Hepatocyte (in vitro differentiated cells): ENCODE data around the gene PHLPP1. TPM values are rescaled to one million over a fixed set of nuclear protein-coding genes. Genes with fewer than 3 reads are reported as not detected.

Experiments
- DNase-seq: peaks from one replicate; pipeline ENCODE4 v3.0.0-alpha.2; 2016; ENCODE audit warnings: low spot score
- H2AFZ ChIP-seq: fragments of 200-600 bp; sonication (generic); 2 replicates; pipeline ENCODE4 v1.6.0; 2016; ENCODE audit warnings: antibody characterized with exemption, mild to moderate bottlenecking
- H3K27ac ChIP-seq: fragments of 200-600 bp; sonication (generic); 2 replicates; pipeline ENCODE4 v1.5.1; 2016; ENCODE audit warnings: mild to moderate bottlenecking
- H3K27me3 ChIP-seq: fragments of 200-600 bp; sonication (generic); 2 replicates; pipeline ENCODE4 v1.6.1; 2016
- H3K36me3 ChIP-seq: fragments of 200-600 bp; sonication (generic); replicated peaks from 2 replicates; pipeline ENCODE4 v1.5.1; 2016; ENCODE audit warnings: low read depth; ENCODE audit not compliant: insufficient read depth
- H3K4me1 ChIP-seq: fragments of 200-600 bp; sonication (generic); 2 replicates; pipeline ENCODE4 v1.5.1; 2016; ENCODE audit warnings: mild to moderate bottlenecking, moderate library complexity; ENCODE audit not compliant: insufficient read depth
- H3K4me2 ChIP-seq: fragments of 200-600 bp; sonication (generic); 2 replicates; pipeline ENCODE4 v1.6.0; 2016
- H3K4me3 ChIP-seq: fragments of 200-600 bp; sonication (generic); 2 replicates; pipeline ENCODE4 v1.5.1; 2016; ENCODE audit warnings: mild to moderate bottlenecking
- H3K79me2 ChIP-seq: fragments of 200-600 bp; sonication (generic); 2 replicates; pipeline ENCODE4 v1.6.0; 2017; ENCODE audit warnings: mild to moderate bottlenecking
- H3K9me2 ChIP-seq: fragments of 200-600 bp; sonication (generic); replicated peaks from 2 replicates; pipeline ENCODE4 v1.6.0; 2017; ENCODE audit warnings: mild to moderate bottlenecking; ENCODE audit not compliant: insufficient read depth
- H3K9me3 ChIP-seq: fragments of 200-600 bp; sonication (generic); 2 replicates; pipeline ENCODE4 v1.5.1; 2016; ENCODE audit warnings: low read depth, mild to moderate bottlenecking
- H4K20me1 ChIP-seq: fragments of 200-600 bp; sonication (generic); 2 replicates; pipeline ENCODE4 v1.6.0; 2016; ENCODE audit warnings: mild to moderate bottlenecking; ENCODE audit not compliant: insufficient read depth, poor library complexity, severe bottlenecking
- EZH2 ChIP-seq: fragments of 200-600 bp; sonication (generic); IDR thresholded peaks from 2 replicates; pipeline ENCODE4 v1.6.1; 2016; ENCODE audit warnings: antibody characterized with exemption, mild to moderate bottlenecking, borderline replicate concordance
- EZH2phosphoT487 ChIP-seq: fragments of 200-600 bp; sonication (generic); IDR thresholded peaks from one replicate; pipeline ENCODE4 v1.6.1; 2018; ENCODE audit warnings: antibody characterized with exemption, mild to moderate bottlenecking, low read depth, moderate library complexity; ENCODE audit not compliant: unreplicated experiment, severe bottlenecking
- WGBS: methylation state at CpG from one replicate; pipeline ENCODE4 v1.1.6; 2016; ENCODE audit warnings: low lambda C conversion rate; ENCODE audit errors: missing lambda C conversion rate; 5-methylcytosine and 5-hydroxymethylcytosine counted together
- polyA plus RNA-seq: library from polyadenylated mRNA; unstranded; fragments of >200 nt; fragmentation: Nextera tagmentation; extraction: Ambion mirVana; gene quantifications from 2 replicates; pipeline ENCODE4 v1.2.1, GENCODE V29; 2016
- total RNA-seq: library from RNA; depleted of rRNA; stranded (reverse); fragments of >200 nt; gene quantifications from 2 replicates; pipeline ENCODE4 v1.2.3, GENCODE V29; 2014
- TF ChIP-seq, protein P1 (sequence below): fragments of 200-600 bp; sonication (generic); IDR thresholded peaks from 2 replicates; pipeline ENCODE4 v1.5.1; 2016; ENCODE audit warnings: antibody characterized with exemption, mild to moderate bottlenecking; ENCODE audit not compliant: poor library complexity

The PHLPP1 gene
- total and polyA plus RNA-seq, 2 experiments from 2014 or later = 7.3 to 14.3 TPM

GRCh38 chr18:62812876-62813275 lies 97.5 kb downstream of the PHLPP1 start:
- Histone ChIP-seq H3K27ac (peak overlapping the region; percentile 90), H3K4me1 (peaks cover 44% of the 10 kb centered on the region), H4K20me1 (no peaks in the 10 kb centered on the region), H3K79me2 (peaks cover 54% of the 10 kb centered on the region), H2AFZ (no peak overlapping the region), H3K27me3 (no peaks in the 10 kb centered on the region), H3K36me3 (no peaks in the 10 kb centered on the region), H3K4me3 (no peak overlapping the region), H3K4me2 (peak overlapping the region; percentile 40), H3K9me3 (no peaks in the 10 kb centered on the region), H3K9me2 (no peaks in the 10 kb centered on the region)
- no peak for DNase-seq
- TF ChIP-seq EZH2phosphoT487 = no peak
- TF ChIP-seq, protein P1, sequence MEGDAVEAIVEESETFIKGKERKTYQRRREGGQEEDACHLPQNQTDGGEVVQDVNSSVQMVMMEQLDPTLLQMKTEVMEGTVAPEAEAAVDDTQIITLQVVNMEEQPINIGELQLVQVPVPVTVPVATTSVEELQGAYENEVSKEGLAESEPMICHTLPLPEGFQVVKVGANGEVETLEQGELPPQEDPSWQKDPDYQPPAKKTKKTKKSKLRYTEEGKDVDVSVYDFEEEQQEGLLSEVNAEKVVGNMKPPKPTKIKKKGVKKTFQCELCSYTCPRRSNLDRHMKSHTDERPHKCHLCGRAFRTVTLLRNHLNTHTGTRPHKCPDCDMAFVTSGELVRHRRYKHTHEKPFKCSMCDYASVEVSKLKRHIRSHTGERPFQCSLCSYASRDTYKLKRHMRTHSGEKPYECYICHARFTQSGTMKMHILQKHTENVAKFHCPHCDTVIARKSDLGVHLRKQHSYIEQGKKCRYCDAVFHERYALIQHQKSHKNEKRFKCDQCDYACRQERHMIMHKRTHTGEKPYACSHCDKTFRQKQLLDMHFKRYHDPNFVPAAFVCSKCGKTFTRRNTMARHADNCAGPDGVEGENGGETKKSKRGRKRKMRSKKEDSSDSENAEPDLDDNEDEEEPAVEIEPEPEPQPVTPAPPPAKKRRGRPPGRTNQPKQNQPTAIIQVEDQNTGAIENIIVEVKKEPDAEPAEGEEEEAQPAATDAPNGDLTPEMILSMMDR = no peak

GRCh38 chr18:62814132-62814759 lies 98.9 kb downstream of the PHLPP1 start:
- no peaks in the 10 kb centered on the region for H3K9me3 ChIP-seq
- H3K36me3 ChIP-seq = no peaks in the 10 kb centered on the region
- peak overlapping the region; percentile 52 for H3K4me2 ChIP-seq
- 25% methylated on average over 2 of the region's 2 CpGs for WGBS
- DNase-seq = no peak
- no peaks in the 10 kb centered on the region for H3K27me3 ChIP-seq
- no peak overlapping the region for H3K4me3 ChIP-seq
- H3K4me1 ChIP-seq = peaks cover 44% of the 10 kb centered on the region
- peaks cover 53% of the 10 kb centered on the region for H3K79me2 ChIP-seq
- H2AFZ ChIP-seq = no peak overlapping the region
- H3K9me2 ChIP-seq = no peaks in the 10 kb centered on the region
- peak overlapping the region; percentile 90 for H3K27ac ChIP-seq
- H4K20me1 ChIP-seq = no peaks in the 10 kb centered on the region
- TF ChIP-seq EZH2phosphoT487 (no peak), EZH2 (no peak)
- TF ChIP-seq, protein P1 = no peak

GRCh38 chr18:62825382-62825781 lies 110.0 kb downstream of the PHLPP1 start:
- Histone ChIP-seq H2AFZ (no peak overlapping the region), H3K79me2 (peaks cover 38% of the 10 kb centered on the region), H3K4me1 (no peaks in the 10 kb centered on the region), H3K4me3 (no peak overlapping the region), H3K4me2 (no peak overlapping the region), H3K27me3 (no peaks in the 10 kb centered on the region), H3K9me2 (no peaks in the 10 kb centered on the region), H3K27ac (no peak overlapping the region), H4K20me1 (no peaks in the 10 kb centered on the region), H3K36me3 (no peaks in the 10 kb centered on the region), H3K9me3 (no peaks in the 10 kb centered on the region)
- TF ChIP-seq EZH2phosphoT487 (no peak), EZH2 (no peak)
- TF ChIP-seq, protein P1 = no peak
- WGBS = 92% methylated on average over 1 of the region's 1 CpG
- no peak for DNase-seq

- no peaks in the 10 kb centered on the region for H3K27me3 ChIP-seq
- H4K20me1 ChIP-seq = no peaks in the 10 kb centered on the region
- H3K4me3 ChIP-seq = no peak overlapping the region
- no peak overlapping the region for H3K4me2 ChIP-seq
- H3K4me1 ChIP-seq = no peaks in the 10 kb centered on the region
- no peaks in the 10 kb centered on the region for H3K9me2 ChIP-seq
- DNase-seq = no peak
- peaks cover 28% of the 10 kb centered on the region for H3K79me2 ChIP-seq
- no peaks in the 10 kb centered on the region for H3K9me3 ChIP-seq
- H2AFZ ChIP-seq = no peak overlapping the region
- H3K27ac ChIP-seq = no peak overlapping the region
- no peaks in the 10 kb centered on the region for H3K36me3 ChIP-seq
- TF ChIP-seq EZH2 (no peak), EZH2phosphoT487 (no peak)
- TF ChIP-seq, protein P1 = no peak
Measured at GRCh38 chr18:62827397-62827796, 112.1 kb downstream of the PHLPP1 start.
